H1 (cell line): ENCODE measurements around the gene SLC27A2.

ENCODE experiments used
- EP300 ChIP-seq, 2 experiments: IDR thresholded peaks; 1 replicate in 1 of 2; 2 replicates in 1 of 2; pipeline ENCODE4 v1.6.1; 2011 to 2012; ENCODE audit warnings: low read depth in 2 of 2, low read length in 2 of 2, mild to moderate bottlenecking in 2 of 2, borderline replicate concordance in 1 of 2, inconsistent platforms in 1 of 2, moderate library complexity in 1 of 2
- SRF ChIP-seq: IDR thresholded peaks from 2 replicates; pipeline ENCODE4 v1.6.1; 2011; ENCODE audit warnings: mild to moderate bottlenecking, low read depth, low read length, moderate library complexity
- ZNF274 ChIP-seq: IDR thresholded peaks from 2 replicates; pipeline ENCODE4 v1.7.0; 2012; ENCODE audit warnings: low read length, borderline replicate concordance; ENCODE audit errors: extremely low read depth
- TF ChIP-seq, protein P1 (sequence below), 3 experiments: IDR thresholded peaks; 1 replicate in 2 of 3; 2 replicates in 1 of 3; pipeline versions ENCODE4 v1.5.1 to v1.6.1; 2011; ENCODE audit warnings: low read length in 3 of 3, mild to moderate bottlenecking in 3 of 3, inconsistent platforms in 2 of 3, low read depth in 1 of 3, moderate library complexity in 1 of 3; ENCODE audit not compliant: insufficient read depth in 1 of 3; ENCODE audit errors: control extremely low read depth in 1 of 3

DNA sequence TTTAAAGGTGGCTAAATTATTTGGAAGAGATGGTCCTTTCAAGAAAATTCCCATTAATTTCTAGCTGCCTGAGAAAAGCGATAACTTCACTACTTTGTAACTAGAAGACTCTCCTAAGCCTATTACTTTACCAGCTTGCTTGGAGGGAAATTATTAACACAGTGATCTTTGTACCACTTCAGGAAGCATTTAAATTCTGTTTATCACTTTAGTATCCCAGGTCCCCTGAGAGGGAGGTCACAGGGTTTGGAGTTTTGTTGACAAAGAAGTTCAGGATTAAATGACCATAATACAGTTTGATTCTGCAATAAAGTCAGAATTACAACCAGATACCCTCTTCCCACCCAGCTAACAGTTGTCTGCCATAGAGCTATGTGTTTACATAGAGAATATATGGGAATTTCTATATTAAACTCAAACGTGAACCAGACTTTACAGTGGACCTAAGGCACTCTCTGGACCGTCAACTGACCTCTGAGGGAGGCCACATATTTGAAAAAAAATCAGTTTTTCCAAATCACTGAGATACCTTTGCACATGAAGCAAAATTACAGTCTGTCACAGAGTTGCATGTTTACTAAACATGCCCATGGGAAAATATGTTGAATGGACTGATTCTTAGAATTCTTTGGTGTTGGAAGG, 3.0 kb downstream of the SLC27A2 start:
- TF ChIP-seq EP300 (IDR thresholded peaks at IDR 0.05; ENCODE audit: borderline replicate concordance in 1 of 2, low read depth in 2 of 2, low read length in 2 of 2) (no peak), ZNF274 (no peak), SRF (no peak)
- TF ChIP-seq, protein P1, sequence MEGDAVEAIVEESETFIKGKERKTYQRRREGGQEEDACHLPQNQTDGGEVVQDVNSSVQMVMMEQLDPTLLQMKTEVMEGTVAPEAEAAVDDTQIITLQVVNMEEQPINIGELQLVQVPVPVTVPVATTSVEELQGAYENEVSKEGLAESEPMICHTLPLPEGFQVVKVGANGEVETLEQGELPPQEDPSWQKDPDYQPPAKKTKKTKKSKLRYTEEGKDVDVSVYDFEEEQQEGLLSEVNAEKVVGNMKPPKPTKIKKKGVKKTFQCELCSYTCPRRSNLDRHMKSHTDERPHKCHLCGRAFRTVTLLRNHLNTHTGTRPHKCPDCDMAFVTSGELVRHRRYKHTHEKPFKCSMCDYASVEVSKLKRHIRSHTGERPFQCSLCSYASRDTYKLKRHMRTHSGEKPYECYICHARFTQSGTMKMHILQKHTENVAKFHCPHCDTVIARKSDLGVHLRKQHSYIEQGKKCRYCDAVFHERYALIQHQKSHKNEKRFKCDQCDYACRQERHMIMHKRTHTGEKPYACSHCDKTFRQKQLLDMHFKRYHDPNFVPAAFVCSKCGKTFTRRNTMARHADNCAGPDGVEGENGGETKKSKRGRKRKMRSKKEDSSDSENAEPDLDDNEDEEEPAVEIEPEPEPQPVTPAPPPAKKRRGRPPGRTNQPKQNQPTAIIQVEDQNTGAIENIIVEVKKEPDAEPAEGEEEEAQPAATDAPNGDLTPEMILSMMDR (IDR thresholded peaks at IDR 0.05; ENCODE audit: control extremely low read depth in 1 of 3, insufficient read depth in 1 of 3, low read depth in 1 of 3, low read length in 3 of 3): no peak
